Muscle layer of colon (tissue), 2 donors: ENCODE results near the gene NR2C2.

Source experiments
- H3K27ac ChIP-seq: one replicate; pipeline ENCODE4 v1.7.0; 2013; ENCODE audit warnings: low read depth, mild to moderate bottlenecking, low read length, moderate library complexity
- H3K27me3 ChIP-seq, 2 donors: one replicate each; pipeline ENCODE4 v1.7.0; 2013; ENCODE audit warnings: low read length in 2 of 2, mild to moderate bottlenecking in 2 of 2; ENCODE audit not compliant: insufficient read depth in 2 of 2, control insufficient read depth in 1 of 2
- H3K36me3 ChIP-seq: one replicate; pipeline ENCODE4 v1.7.0; 2013; ENCODE audit warnings: mild to moderate bottlenecking, low read length; ENCODE audit not compliant: insufficient read depth
- H3K4me1 ChIP-seq: one replicate; pipeline ENCODE4 v1.7.0; 2013; ENCODE audit warnings: mild to moderate bottlenecking, low read length; ENCODE audit not compliant: insufficient read depth
- H3K4me3 ChIP-seq, 2 donors: one replicate each; pipeline ENCODE4 v1.7.0; 2013; ENCODE audit warnings: low read length in 2 of 2, low read depth in 1 of 2, mild to moderate bottlenecking in 1 of 2, moderate library complexity in 1 of 2
- H3K9ac ChIP-seq: one replicate; pipeline ENCODE4 v1.7.0; 2013; ENCODE audit warnings: low read length
- H3K9me3 ChIP-seq: one replicate; pipeline ENCODE4 v1.7.0; 2013; ENCODE audit warnings: mild to moderate bottlenecking, low read length
- donor health status: abdominal sarcoma.
- donor health status: Adenocarcinoma of cecum.

The NR2C2 gene

DNA sequence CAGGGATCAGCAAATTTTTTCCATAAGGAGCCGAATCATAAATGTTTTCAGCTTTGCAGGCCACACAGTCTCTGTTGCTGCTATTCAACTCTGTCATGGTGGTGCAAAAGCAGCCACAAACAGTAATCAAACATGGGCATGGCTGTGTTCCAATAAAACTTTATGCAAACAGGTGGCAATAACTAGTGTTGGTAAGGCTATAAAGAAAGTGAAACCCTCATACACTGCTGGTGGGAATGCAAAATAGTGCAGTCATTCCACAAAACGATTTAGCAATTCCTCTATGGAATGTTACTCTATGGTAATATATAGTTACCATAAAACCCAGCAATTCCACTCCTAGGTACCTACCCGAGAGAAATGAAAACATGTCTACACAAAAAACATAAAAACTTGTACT is 131.7 kb downstream of the NR2C2 start:
- peaks cover 88% of the 10 kb centered on the region for H3K36me3 ChIP-seq
- H3K9me3 ChIP-seq, result no peaks in the 10 kb centered on the region

DNA sequence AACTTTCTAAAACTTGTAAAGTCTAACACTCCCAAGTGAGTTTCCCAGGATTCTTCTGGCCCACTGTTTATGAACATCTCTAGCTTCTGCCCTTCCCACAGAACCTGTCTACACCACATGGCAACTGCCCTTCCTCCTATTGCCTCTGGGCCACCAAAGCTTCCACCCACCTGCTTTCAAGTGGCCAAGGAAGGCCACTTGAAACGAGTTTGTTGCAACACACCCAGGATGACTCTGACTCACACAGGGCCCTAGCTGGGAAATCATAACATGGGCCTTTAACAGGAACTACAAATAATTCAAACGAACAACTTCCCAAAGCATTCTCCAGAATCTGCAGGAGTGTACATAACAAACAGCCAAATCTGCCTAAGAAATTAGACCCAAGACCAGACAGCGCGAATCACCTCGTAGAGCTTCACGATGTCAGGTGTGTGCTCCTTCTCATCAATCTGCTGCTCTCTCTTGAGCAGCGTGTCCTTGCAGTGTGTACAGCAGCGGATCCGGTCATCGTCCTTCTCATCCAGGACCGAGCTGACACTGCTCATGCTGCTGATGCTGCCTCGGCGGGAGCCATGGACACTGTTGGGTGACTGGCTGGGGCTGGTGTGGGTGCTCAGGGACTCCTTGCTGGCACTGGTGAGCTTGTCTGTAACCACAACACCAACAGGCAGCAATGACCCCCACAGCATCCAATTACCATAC is 134.7 kb downstream of the NR2C2 start:
- Histone ChIP-seq H3K9me3 (no peaks in the 10 kb centered on the region), H3K36me3 (peaks cover 89% of the 10 kb centered on the region), H3K4me3 (no peak overlapping the region), H3K4me1 (no peaks in the 10 kb centered on the region), H3K27me3 (no peaks in the 10 kb centered on the region), H3K9ac (no peak overlapping the region), H3K27ac (no peak overlapping the region)

More for the DNA sequence above, 131.7 kb downstream of the NR2C2 start:
- H3K4me1 ChIP-seq, result no peaks in the 10 kb centered on the region
- no peak overlapping the region for H3K9ac ChIP-seq
- H3K27ac ChIP-seq, result no peak overlapping the region
- no peaks in the 10 kb centered on the region for H3K27me3 ChIP-seq
- H3K4me3 ChIP-seq, result no peak overlapping the region

DNA sequence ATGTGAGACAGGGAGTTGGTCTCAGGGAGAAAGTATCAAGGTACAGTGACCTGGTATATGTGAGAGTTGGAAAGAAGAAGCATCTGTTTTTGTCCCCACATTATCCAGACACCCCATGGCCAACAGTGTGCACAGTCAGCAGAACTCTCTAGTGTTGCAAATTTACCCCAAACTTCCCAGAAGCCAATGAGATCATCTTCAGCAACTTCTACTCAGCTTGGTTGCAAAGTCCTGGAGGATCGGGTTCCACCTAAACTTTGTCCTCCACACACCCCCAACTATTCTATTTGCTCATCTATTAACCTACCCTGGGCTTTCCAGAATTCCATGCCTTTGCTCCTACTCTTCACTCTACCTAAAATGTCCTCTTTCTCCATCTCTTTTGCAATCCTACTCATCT is 135.9 kb downstream of the NR2C2 start:
- H3K4me1 ChIP-seq, result no peaks in the 10 kb centered on the region
- peaks cover 85% of the 10 kb centered on the region for H3K36me3 ChIP-seq
- H3K27ac ChIP-seq, result no peak overlapping the region
- no peak overlapping the region for H3K4me3 ChIP-seq
- H3K9ac ChIP-seq, result no peak overlapping the region
- no peaks in the 10 kb centered on the region for H3K27me3 ChIP-seq
- H3K9me3 ChIP-seq, result no peaks in the 10 kb centered on the region

DNA sequence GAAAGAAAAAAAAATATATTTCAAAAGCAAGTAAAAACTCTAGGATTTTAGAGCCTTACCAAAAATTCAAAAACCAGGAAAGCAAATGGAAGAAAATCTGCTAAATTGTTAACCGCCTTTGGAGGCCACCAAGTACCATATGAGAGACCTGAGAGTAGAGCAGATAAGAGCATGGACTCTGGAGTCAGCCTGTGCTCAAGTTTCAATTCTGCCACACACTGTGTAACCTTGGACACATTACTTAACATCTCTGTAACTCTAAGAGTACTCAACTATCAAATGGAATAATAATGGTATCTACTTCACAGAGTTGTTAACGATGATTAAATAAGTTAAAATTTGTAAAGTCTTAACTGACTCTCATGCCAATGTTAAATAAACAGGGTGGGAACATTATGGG is 138.9 kb downstream of the NR2C2 start:
- Histone ChIP-seq H3K27ac (no peak overlapping the region), H3K4me1 (no peaks in the 10 kb centered on the region), H3K9me3 (no peaks in the 10 kb centered on the region), H3K36me3 (peaks cover 75% of the 10 kb centered on the region), H3K4me3 (no peak overlapping the region), H3K27me3 (no peaks in the 10 kb centered on the region), H3K9ac (no peak overlapping the region)

DNA sequence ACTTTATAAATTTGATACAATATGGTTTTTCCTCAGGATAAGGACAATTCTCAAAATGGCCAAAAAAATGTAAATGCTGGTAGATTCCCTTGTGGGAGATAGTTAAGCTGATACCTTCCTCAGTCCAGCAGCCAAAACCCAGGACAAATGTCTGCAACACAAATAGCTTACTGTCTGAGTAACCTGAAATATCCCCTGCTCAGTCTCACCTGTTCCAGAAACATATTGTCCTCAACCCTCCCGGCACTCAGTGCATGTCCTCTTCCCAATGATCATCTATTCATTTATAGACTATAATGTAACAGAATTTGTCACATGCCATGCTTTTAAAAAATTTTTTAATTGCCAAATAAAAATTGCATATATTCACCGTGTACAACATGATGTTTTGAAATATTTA is 139.3 kb downstream of the NR2C2 start:
- Histone ChIP-seq H3K9me3 (no peaks in the 10 kb centered on the region), H3K27ac (no peak overlapping the region), H3K36me3 (peaks cover 75% of the 10 kb centered on the region), H3K9ac (no peak overlapping the region), H3K27me3 (no peaks in the 10 kb centered on the region), H3K4me1 (no peaks in the 10 kb centered on the region), H3K4me3 (no peak overlapping the region)

DNA sequence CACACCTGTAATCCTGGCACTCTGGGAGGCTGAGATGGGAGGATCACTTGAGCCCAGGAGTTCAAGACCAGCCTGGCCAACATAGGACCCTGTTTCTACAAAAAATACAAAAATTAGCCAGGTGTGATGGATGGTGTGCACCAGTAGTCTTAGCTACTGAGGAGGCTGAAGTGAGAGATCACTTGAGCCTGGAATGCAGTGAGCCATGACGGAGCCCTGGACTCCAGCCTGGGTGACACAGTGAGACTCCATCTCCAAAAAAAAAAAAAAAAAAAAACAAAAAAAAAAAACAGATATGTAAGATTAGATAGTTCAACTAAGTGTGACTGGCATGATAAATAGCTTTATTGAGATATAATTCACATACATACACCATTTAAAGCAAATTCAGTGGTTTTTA is 141.8 kb downstream of the NR2C2 start:
- H3K36me3 ChIP-seq, result peaks cover 63% of the 10 kb centered on the region
- H3K27ac ChIP-seq, result no peak overlapping the region
- H3K9ac ChIP-seq, result no peak overlapping the region
- no peaks in the 10 kb centered on the region for H3K9me3 ChIP-seq
- H3K27me3 ChIP-seq, result no peaks in the 10 kb centered on the region
- H3K4me3 ChIP-seq, result no peak overlapping the region
- no peaks in the 10 kb centered on the region for H3K4me1 ChIP-seq

DNA sequence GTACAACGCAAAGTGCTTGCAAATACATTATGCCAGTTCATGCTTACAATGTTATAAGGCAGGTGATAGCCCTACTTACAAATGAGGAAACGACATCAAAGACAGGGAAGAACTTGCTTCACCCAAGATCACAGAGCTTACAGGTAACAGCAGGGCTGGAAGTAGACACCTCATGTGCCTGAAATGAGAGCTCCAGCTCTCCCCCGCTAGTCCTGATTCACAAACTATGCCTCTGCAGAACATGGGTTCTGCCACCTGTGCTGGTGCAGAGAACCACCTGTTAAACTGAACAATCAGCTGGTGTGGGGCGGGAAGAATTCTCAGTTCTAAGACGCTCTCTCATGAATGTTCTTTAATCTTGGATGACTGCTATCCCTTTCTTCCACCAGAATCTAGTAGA is 144.2 kb downstream of the NR2C2 start:
- no peaks in the 10 kb centered on the region for H3K4me1 ChIP-seq
- H3K36me3 ChIP-seq, result peaks cover 59% of the 10 kb centered on the region
- no peaks in the 10 kb centered on the region for H3K9me3 ChIP-seq
- H3K9ac ChIP-seq, result no peak overlapping the region
- H3K27ac ChIP-seq, result no peak overlapping the region
- H3K27me3 ChIP-seq, result no peaks in the 10 kb centered on the region
- no peak overlapping the region for H3K4me3 ChIP-seq

DNA sequence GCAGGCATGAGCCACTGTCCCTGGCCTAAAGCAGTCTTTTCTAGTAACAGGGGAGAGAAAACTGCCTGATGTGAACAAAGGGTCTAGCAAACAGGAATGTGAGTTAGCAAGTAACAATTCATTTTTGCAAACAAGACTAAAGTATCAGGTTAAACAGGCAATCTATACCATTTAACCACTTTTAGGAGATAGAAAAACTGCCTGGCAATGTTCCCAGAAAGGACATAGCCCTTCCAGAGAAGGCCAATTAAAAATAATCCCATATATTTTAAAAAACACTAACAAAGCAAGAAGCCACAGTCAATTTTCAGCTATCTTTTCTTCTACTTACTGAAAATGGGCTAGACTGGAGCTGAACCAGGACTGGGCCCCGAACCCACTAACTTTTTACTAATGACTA is 145.3 kb downstream of the NR2C2 start:
- Histone ChIP-seq H3K9me3 (no peaks in the 10 kb centered on the region), H3K27me3 (no peaks in the 10 kb centered on the region), H3K27ac (no peak overlapping the region), H3K36me3 (peaks cover 51% of the 10 kb centered on the region), H3K9ac (no peak overlapping the region), H3K4me1 (peaks cover 3% of the 10 kb centered on the region), H3K4me3 (no peak overlapping the region)

DNA sequence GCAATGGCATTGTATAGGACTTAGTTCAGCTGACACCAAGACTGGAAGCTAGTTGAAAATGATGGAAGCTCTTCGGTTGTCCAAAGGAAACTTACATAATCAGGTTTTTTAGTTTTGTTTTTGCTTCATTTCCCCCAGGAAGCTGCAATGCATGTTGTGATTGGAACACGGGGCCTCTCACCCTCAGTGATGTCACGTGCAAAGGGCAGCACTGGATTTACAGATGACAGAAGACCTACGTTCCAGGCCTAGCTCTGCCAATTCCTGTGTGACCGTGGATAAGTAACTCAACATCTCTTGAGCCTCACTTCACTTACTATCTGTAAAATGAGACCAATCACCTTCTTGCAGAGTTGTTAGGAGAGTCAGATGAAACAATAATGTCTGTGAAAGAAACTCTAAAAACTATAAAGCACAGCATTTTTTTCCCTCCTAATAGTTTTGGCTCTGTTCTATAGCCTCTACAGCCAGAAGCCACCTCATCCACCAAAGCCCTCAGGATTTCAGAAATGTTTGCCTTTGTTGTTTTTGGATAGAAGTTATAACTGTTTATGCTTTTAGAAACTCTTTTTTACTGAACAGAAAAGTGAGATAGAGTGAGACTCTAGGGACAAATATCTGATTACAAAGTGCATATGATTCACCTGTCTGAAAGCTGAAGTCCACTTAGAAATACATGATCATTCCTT is 146.9 kb downstream of the NR2C2 start:
- H3K4me1 ChIP-seq, result peaks cover 8% of the 10 kb centered on the region
- peaks cover 47% of the 10 kb centered on the region for H3K36me3 ChIP-seq
- H3K4me3 ChIP-seq, result no peak overlapping the region
- H3K9ac ChIP-seq, result no peak overlapping the region
- no peaks in the 10 kb centered on the region for H3K27me3 ChIP-seq
- no peak overlapping the region for H3K27ac ChIP-seq
- no peaks in the 10 kb centered on the region for H3K9me3 ChIP-seq

DNA sequence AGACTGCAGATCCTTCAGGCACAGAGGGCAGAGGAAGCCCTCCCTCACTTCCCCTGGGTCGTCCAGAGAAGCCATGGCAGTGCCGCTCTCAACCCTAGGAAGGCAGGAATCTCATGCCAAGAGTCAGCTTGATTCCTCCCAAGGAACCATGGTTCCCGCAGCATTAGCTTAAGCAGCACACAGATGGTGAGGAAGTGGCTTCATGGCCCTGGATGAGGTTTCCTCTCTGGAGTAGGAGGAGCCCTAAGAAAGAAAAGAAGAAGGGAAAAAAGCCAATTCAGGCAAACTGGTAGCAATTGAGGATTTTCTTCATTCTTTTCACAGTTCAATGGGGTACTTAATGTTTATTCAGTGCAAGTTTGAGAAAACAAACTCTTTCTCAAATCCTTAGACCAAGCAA is 148.7 kb downstream of the NR2C2 start:
- Histone ChIP-seq H3K9ac (no peak overlapping the region), H3K27me3 (no peaks in the 10 kb centered on the region), H3K36me3 (peaks cover 37% of the 10 kb centered on the region), H3K4me1 (peaks cover 15% of the 10 kb centered on the region), H3K27ac (no peak overlapping the region), H3K4me3 (no peak overlapping the region), H3K9me3 (no peaks in the 10 kb centered on the region)

DNA sequence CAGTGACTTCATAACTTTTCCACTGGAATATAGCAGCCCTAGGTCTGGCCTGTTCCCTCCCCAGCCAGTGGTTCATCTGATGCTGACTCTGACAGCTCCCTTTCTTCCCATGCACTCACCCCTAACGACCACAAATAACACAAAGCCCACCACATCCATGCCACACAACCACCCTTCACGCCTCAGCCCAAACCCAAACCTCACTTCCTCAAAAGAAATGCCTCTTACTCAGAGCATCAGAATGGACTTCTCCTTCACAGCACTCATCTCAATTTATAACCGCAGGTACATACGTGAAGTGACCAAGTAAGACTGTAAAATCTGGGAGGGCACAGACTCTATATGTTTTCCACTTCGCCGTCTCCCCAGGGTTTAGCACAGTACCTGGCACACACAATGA is 150.5 kb downstream of the NR2C2 start:
- Histone ChIP-seq H3K27me3 (no peaks in the 10 kb centered on the region), H3K9me3 (no peaks in the 10 kb centered on the region), H3K4me3 (peak overlapping the region; percentile 39 to 100), H3K27ac (no peak overlapping the region), H3K36me3 (peaks cover 32% of the 10 kb centered on the region), H3K4me1 (peaks cover 22% of the 10 kb centered on the region), H3K9ac (peak overlapping the region; percentile 91)
